MM.1S (cell line): ENCODE results near the gene UTP18.
"Not testable (repeated sequence)": the region's sequence is repeated elsewhere in the genome, so short reads cannot be mapped to it uniquely, and the experiment has no call there.

Experiments
- DNase-seq: peaks from one replicate; pipeline ENCODE4 v3.0.0-alpha.2; 2015
- H2AFZ ChIP-seq: fragments of 300-600 bp; sonication (generic); 2 replicates; pipeline ENCODE4 v1.6.0; 2016; ENCODE audit warnings: antibody characterized with exemption, low read length
- H3F3A ChIP-seq: fragments of 300-600 bp; sonication (generic); 2 replicates; pipeline ENCODE4 v1.6.1; 2016; ENCODE audit warnings: mild to moderate bottlenecking, antibody characterized with exemption, low read length, moderate library complexity, mixed read lengths; ENCODE audit not compliant: insufficient read depth
- H3K27ac ChIP-seq: fragments of 300-600 bp; sonication (generic); 2 replicates; pipeline ENCODE4 v1.5.1; 2016; ENCODE audit warnings: mild to moderate bottlenecking, low read length
- H3K27me3 ChIP-seq: fragments of 300-600 bp; sonication (generic); replicated peaks from 2 replicates; pipeline ENCODE4 v1.6.0; 2016; ENCODE audit warnings: low read length; ENCODE audit not compliant: insufficient read depth
- H3K36me3 ChIP-seq: fragments of 300-600 bp; sonication (generic); replicated peaks from 2 replicates; pipeline ENCODE4 v1.6.1; 2016; ENCODE audit warnings: mild to moderate bottlenecking, low read length, mixed read lengths; ENCODE audit not compliant: insufficient read depth
- H3K4me1 ChIP-seq: fragments of 300-600 bp; sonication (generic); 2 replicates; pipeline ENCODE4 v1.6.1; 2016; ENCODE audit warnings: low read length, mixed read lengths
- H3K4me2 ChIP-seq: fragments of 300-600 bp; sonication (generic); 2 replicates; pipeline ENCODE4 v1.6.0; 2016; ENCODE audit warnings: low read depth, low read length
- H3K4me3 ChIP-seq: fragments of 300-600 bp; sonication (generic); 2 replicates; pipeline ENCODE4 v1.5.1; 2016; ENCODE audit warnings: low read length, mixed read lengths
- H3K79me2 ChIP-seq: fragments of 300-600 bp; sonication (generic); 2 replicates; pipeline ENCODE4 v1.6.1; 2016; ENCODE audit warnings: mixed run types, low read length, mixed read lengths
- H3K9ac ChIP-seq: fragments of 300-600 bp; sonication (generic); 2 replicates; pipeline ENCODE4 v1.6.1; 2016; ENCODE audit warnings: low read length, mixed read lengths
- H3K9me2 ChIP-seq: fragments of 300-600 bp; sonication (generic); replicated peaks from 2 replicates; pipeline ENCODE4 v1.6.1; 2016; ENCODE audit warnings: mild to moderate bottlenecking, low read length, mixed read lengths; ENCODE audit not compliant: insufficient read depth
- H3K9me3 ChIP-seq: fragments of 300-600 bp; sonication (generic); replicated peaks from 2 replicates; pipeline ENCODE4 v1.6.1; 2016; ENCODE audit warnings: mild to moderate bottlenecking, low read length, mixed read lengths; ENCODE audit not compliant: insufficient read depth
- H4K20me1 ChIP-seq: fragments of 300-600 bp; sonication (generic); 2 replicates; pipeline ENCODE4 v1.6.1; 2016; ENCODE audit warnings: mild to moderate bottlenecking, low read length, moderate library complexity, mixed read lengths; ENCODE audit not compliant: insufficient read depth
- CTCF ChIP-seq: fragments of 300-600 bp; sonication (generic); IDR thresholded peaks from 2 replicates; pipeline ENCODE4 v1.5.1; 2016; ENCODE audit warnings: antibody characterized with exemption, low read length, mixed read lengths
- EZH2 ChIP-seq: fragments of 300-600 bp; sonication (generic); optimal IDR thresholded peaks from 2 replicates; pipeline ENCODE3; 2017; ENCODE audit warnings: low read depth, mild to moderate bottlenecking, antibody characterized with exemption, low read length, mixed read lengths
- EZH2phosphoT487 ChIP-seq: fragments of 300-600 bp; sonication (generic); IDR thresholded peaks from 2 replicates; pipeline ENCODE4 v1.6.1; 2018; ENCODE audit warnings: antibody characterized with exemption, low read length

The UTP18 gene

GRCh38 chr17:51221322-51221721, 39.0 kb upstream of the UTP18 start:
- Histone ChIP-seq H3K79me2 (peaks cover 20% of the 10 kb centered on the region; the same call in 1 of the 2 replicates), H3K4me1 (peaks cover 14% of the 10 kb centered on the region), H3K27me3 (no peaks in the 10 kb centered on the region), H3K36me3 (no peaks in the 10 kb centered on the region; the same call in 1 of the 2 replicates), H4K20me1 (no peaks in the 10 kb centered on the region), H3K4me3 (no peak overlapping the region), H3K4me2 (no peak overlapping the region), H3K27ac (no peak overlapping the region), H3K9ac (no peak overlapping the region), H3K9me2 (no peaks in the 10 kb centered on the region), H3K9me3 (no peaks in the 10 kb centered on the region), H2AFZ (no peak overlapping the region), H3F3A (peaks cover 5% of the 10 kb centered on the region)
- no peak for DNase-seq
- TF ChIP-seq CTCF (no peak), EZH2phosphoT487 (no peak), EZH2 (no peak)

- Histone ChIP-seq H3K27ac (peak overlapping the region; percentile 21; the same call in 1 of the 2 replicates), H3K79me2 (peaks cover 33% of the 10 kb centered on the region), H3K9me2 (no peaks in the 10 kb centered on the region), H3K27me3 (no peaks in the 10 kb centered on the region), H3K4me1 (peaks cover 14% of the 10 kb centered on the region), H3F3A (peaks cover 5% of the 10 kb centered on the region), H3K36me3 (no peaks in the 10 kb centered on the region), H2AFZ (no peak overlapping the region), H3K4me2 (peak overlapping the region; percentile 43; the same call in 1 of the 2 replicates), H4K20me1 (no peaks in the 10 kb centered on the region), H3K4me3 (no peak overlapping the region; the same call in 1 of the 2 replicates), H3K9ac (no peak overlapping the region), H3K9me3 (no peaks in the 10 kb centered on the region)
- TF ChIP-seq EZH2phosphoT487 (no peak), EZH2 (no peak), CTCF (no peak)
- DNase-seq = no peak
Observed at GRCh38 chr17:51224402-51225262, 35.7 kb upstream of the UTP18 start.

DNA sequence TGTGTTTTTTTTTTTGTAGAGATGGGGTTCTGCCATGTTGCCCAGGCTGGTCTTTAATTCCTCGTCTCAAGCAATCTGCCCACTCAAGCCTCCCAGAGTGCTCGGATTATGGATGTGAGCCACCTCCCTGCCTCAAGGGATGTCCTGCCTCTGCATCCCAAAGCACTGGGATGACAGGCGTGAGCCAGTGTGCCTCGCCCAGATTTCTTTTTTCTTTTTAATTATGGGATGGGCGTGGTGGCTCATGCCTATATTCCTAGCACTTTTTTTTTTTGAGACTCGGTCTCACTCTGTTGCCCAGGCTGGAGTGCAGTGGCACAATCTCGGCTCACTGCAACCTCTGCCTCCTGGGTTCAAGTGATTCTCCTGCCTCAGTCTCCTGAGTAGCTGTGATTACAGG, 34.8 kb upstream of the UTP18 start:
- not testable (repeated sequence) for H3K36me3 ChIP-seq, H2AFZ ChIP-seq, H3K9me3 ChIP-seq, H3K9me2 ChIP-seq, H3F3A ChIP-seq, H3K27ac ChIP-seq, H3K9ac ChIP-seq, H3K27me3 ChIP-seq, H3K4me2 ChIP-seq, H4K20me1 ChIP-seq, H3K4me3 ChIP-seq, DNase-seq
- Histone ChIP-seq H3K4me1 (peaks cover 14% of the 10 kb centered on the region), H3K79me2 (peaks cover 41% of the 10 kb centered on the region)

DNA sequence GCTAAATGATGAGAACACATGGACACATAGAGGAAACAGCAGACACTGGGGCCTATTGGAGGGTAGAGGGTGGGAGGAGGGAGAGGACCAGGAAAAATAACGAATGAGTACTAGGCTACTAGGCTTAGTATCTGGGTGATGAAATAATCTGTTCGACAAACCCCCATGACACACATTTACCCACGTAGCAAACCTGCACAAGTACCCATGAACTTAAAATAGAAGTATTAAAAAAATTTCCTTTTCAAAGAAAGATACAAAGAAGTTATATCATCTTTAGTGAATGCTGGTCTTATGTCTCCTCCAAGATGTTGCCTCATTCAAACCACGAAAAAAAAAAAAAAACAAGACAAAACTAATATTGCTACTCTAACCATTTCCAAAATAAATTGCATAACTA, 32.2 kb upstream of the UTP18 start:
- H3K4me2 ChIP-seq = no peak overlapping the region

More for the DNA sequence above, 32.2 kb upstream of the UTP18 start:
- H2AFZ ChIP-seq = no peak overlapping the region
- TF ChIP-seq EZH2 (no peak), EZH2phosphoT487 (no peak), CTCF (no peak)
- no peaks in the 10 kb centered on the region for H3K9me2 ChIP-seq
- no peaks in the 10 kb centered on the region for H3K9me3 ChIP-seq
- DNase-seq = no peak
- H3K79me2 ChIP-seq = peaks cover 54% of the 10 kb centered on the region
- no peaks in the 10 kb centered on the region for H3K27me3 ChIP-seq
- no peak overlapping the region for H3K27ac ChIP-seq
- no peak overlapping the region for H3K9ac ChIP-seq
- no peak overlapping the region for H3K4me3 ChIP-seq
- peaks cover 5% of the 10 kb centered on the region for H3F3A ChIP-seq
- H3K4me1 ChIP-seq = peaks cover 14% of the 10 kb centered on the region
- no peaks in the 10 kb centered on the region for H4K20me1 ChIP-seq
- H3K36me3 ChIP-seq = no peaks in the 10 kb centered on the region
